ENCODE results near the gene INPP5B.

The INPP5B gene

DNA sequence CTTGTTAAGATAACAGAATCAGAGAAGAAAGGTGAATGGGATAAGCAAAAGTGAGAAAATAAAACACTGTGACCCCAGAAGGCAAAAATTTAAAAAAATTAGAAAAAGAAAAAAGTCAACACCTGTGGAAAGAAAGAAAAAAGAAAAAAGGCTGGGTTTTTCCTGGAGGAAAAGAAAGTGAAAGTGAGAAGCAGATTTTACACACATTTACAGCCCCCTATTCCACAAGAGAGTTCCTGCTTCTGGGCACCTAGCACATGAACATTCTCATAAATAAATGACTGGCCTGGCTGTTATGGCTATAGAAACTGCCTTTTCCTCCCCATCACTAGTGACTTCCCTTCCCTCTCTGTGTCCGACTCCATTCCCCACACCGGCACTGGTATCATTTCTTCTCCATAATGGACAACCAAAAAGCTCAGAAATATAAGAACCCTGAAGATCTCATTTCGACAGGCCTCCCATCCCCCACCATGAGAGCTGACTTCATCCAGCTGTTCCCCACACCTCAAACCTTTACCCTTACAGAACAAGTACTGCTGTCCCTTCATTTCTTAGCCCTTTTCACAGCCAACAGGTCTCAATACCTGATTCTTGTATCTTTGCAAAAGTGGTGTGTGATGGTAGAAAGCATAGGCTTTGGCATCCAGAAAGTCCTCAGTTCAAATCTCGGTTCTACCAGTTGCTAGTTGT lies 100.1 kb downstream of the INPP5B start:
- Histone ChIP-seq H3K9me3 (ENCODE audit: insufficient read depth, low read length) (no peaks in the 10 kb centered on the region), H3K9ac (ENCODE audit: low read length) (no peak overlapping the region), H3K27me3 (ENCODE audit: low read depth, low read length) (no peaks in the 10 kb centered on the region), H3K27ac (ENCODE audit: low read length) (no peak overlapping the region; the same call in 1 of the 2 replicates), H4K20me1 (ENCODE audit: insufficient read depth, low read length) (no peaks in the 10 kb centered on the region), H2AFZ (ENCODE audit: low read depth, low read length) (no peak overlapping the region), H3K79me2 (ENCODE audit: low read length) (peaks cover 51% of the 10 kb centered on the region), H3K4me3 (ENCODE audit: low read length) (peak overlapping the region; percentile 20; the same call in 1 of the 2 replicates), H3K4me2 (ENCODE audit: low read length) (peak overlapping the region; percentile 50), H3K4me1 (ENCODE audit: low read length) (peaks cover 17% of the 10 kb centered on the region), H3K36me3 (replicated peaks; ENCODE audit: low read depth, low read length) (no peaks in the 10 kb centered on the region)
- TF ChIP-seq, protein P1, sequence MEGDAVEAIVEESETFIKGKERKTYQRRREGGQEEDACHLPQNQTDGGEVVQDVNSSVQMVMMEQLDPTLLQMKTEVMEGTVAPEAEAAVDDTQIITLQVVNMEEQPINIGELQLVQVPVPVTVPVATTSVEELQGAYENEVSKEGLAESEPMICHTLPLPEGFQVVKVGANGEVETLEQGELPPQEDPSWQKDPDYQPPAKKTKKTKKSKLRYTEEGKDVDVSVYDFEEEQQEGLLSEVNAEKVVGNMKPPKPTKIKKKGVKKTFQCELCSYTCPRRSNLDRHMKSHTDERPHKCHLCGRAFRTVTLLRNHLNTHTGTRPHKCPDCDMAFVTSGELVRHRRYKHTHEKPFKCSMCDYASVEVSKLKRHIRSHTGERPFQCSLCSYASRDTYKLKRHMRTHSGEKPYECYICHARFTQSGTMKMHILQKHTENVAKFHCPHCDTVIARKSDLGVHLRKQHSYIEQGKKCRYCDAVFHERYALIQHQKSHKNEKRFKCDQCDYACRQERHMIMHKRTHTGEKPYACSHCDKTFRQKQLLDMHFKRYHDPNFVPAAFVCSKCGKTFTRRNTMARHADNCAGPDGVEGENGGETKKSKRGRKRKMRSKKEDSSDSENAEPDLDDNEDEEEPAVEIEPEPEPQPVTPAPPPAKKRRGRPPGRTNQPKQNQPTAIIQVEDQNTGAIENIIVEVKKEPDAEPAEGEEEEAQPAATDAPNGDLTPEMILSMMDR (IDR thresholded peaks at IDR 0.05; ENCODE audit: low read depth, low read length), result no peak
- no peak for TF ChIP-seq EZH2phosphoT487 (IDR thresholded peaks at IDR 0.05; ENCODE audit: low read depth)

DNA sequence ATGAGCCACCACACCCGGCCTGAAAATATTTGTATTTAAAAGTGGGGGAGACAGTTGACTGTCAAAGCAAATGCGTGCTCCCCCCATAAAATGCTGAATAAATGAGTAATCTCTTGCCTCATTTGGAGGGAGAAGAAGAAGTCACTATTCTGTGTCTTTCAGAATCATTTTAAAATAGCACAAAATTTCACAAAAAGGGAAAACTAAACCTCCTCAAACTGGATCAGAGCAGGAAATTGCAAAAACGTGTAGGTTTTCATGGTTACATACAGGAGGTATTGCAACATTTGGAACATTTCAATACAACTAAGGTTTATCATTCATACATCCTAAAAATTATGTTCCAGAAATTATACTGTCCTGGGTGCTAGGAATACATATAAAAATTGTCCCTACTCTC lies 101.1 kb downstream of the INPP5B start:
- Histone ChIP-seq H3K4me3 (ENCODE audit: low read length) (no peak overlapping the region), H3K4me1 (ENCODE audit: low read length) (peaks cover 17% of the 10 kb centered on the region), H2AFZ (ENCODE audit: low read depth, low read length) (no peak overlapping the region), H4K20me1 (ENCODE audit: insufficient read depth, low read length) (no peaks in the 10 kb centered on the region), H3K9me3 (ENCODE audit: insufficient read depth, low read length) (no peaks in the 10 kb centered on the region), H3K27me3 (ENCODE audit: low read depth, low read length) (no peaks in the 10 kb centered on the region), H3K4me2 (ENCODE audit: low read length) (no peak overlapping the region), H3K9ac (ENCODE audit: low read length) (no peak overlapping the region), H3K27ac (ENCODE audit: low read length) (no peak overlapping the region), H3K36me3 (replicated peaks; ENCODE audit: low read depth, low read length) (no peaks in the 10 kb centered on the region), H3K79me2 (ENCODE audit: low read length) (peaks cover 44% of the 10 kb centered on the region)
- no peak for TF ChIP-seq EZH2phosphoT487 (IDR thresholded peaks at IDR 0.05; ENCODE audit: low read depth)
- TF ChIP-seq, protein P1 (IDR thresholded peaks at IDR 0.05; ENCODE audit: low read depth, low read length), result no peak

DNA sequence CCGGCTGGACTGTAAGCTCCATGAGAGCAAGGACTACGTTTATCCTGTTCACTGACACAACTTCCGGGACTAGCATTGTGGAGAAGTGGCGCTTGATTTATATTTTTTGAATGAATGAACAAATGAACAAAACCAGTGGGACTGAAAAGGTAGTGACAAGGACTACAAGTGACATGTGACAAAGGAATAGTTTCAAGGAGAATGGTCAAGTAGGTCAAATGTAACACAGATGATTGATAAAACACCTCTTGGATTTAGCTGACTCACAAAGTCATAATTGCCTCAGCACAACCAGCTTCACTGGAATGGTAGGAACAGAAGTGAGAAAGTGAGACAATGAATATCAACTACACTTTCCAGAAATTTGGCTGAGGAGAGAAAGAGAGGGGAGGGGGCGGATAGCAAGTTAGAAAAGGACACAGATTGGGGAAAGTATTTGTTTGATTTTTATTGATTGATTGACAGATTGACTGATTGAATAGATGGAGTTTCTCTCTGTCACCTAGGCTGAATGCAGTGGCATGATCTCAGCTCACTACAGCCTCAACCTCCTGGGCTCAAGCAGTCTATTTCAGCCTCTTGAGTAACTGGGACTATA lies 101.7 kb downstream of the INPP5B start:
- Histone ChIP-seq H2AFZ (ENCODE audit: low read depth, low read length) (no peak overlapping the region), H3K4me1 (ENCODE audit: low read length) (peaks cover 17% of the 10 kb centered on the region), H3K27ac (ENCODE audit: low read length) (no peak overlapping the region), H3K4me2 (ENCODE audit: low read length) (no peak overlapping the region), H3K9ac (ENCODE audit: low read length) (no peak overlapping the region), H3K79me2 (ENCODE audit: low read length) (peaks cover 38% of the 10 kb centered on the region), H3K9me3 (ENCODE audit: insufficient read depth, low read length) (no peaks in the 10 kb centered on the region), H3K36me3 (replicated peaks; ENCODE audit: low read depth, low read length) (no peaks in the 10 kb centered on the region), H3K27me3 (ENCODE audit: low read depth, low read length) (no peaks in the 10 kb centered on the region), H4K20me1 (ENCODE audit: insufficient read depth, low read length) (no peaks in the 10 kb centered on the region), H3K4me3 (ENCODE audit: low read length) (no peak overlapping the region)
- TF ChIP-seq EZH2phosphoT487 (IDR thresholded peaks at IDR 0.05; ENCODE audit: low read depth), result no peak
- TF ChIP-seq, protein P1 (IDR thresholded peaks at IDR 0.05; ENCODE audit: low read depth, low read length), result no peak

DNA sequence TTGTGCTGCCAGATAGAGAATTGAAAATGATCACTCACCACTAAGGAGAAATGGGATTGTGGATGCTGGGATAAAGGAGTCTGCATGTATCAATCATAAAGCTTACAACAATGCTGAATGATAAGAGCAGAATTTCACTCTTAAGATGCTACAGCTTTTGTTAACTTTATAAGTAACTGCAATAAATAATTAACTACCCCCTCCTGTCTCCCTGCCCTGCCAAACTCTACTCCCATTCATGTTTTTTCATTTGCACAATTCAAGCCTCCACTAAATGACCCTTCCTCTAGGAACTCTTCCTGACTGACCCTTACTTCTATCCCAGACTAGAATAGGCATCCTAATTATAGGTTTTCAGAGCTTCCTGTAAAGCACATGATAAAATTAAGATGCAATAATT lies 102.3 kb downstream of the INPP5B start:
- Histone ChIP-seq H3K79me2 (ENCODE audit: low read length) (peaks cover 33% of the 10 kb centered on the region), H3K27ac (ENCODE audit: low read length) (no peak overlapping the region), H3K4me2 (ENCODE audit: low read length) (no peak overlapping the region), H3K4me1 (ENCODE audit: low read length) (peaks cover 17% of the 10 kb centered on the region), H4K20me1 (ENCODE audit: insufficient read depth, low read length) (no peaks in the 10 kb centered on the region), H3K27me3 (ENCODE audit: low read depth, low read length) (no peaks in the 10 kb centered on the region), H3K36me3 (replicated peaks; ENCODE audit: low read depth, low read length) (no peaks in the 10 kb centered on the region), H2AFZ (ENCODE audit: low read depth, low read length) (no peak overlapping the region), H3K9me3 (ENCODE audit: insufficient read depth, low read length) (no peaks in the 10 kb centered on the region), H3K4me3 (ENCODE audit: low read length) (no peak overlapping the region), H3K9ac (ENCODE audit: low read length) (no peak overlapping the region)
- no peak for TF ChIP-seq EZH2phosphoT487 (IDR thresholded peaks at IDR 0.05; ENCODE audit: low read depth)
- TF ChIP-seq, protein P1 (IDR thresholded peaks at IDR 0.05; ENCODE audit: low read depth, low read length), result no peak
